Lung (tissue), 12 donors: ENCODE data around the gene RAI2. TPM values are rescaled to one million over a fixed set of nuclear protein-coding genes. Genes with fewer than 3 reads are reported as not detected.

Experiments used
- ATAC-seq: fragments of 200-7000 bp; cut with Tn5 transposase; one replicate; pipeline ENCODE4 v1.9.1; 2020; ENCODE audit warnings: moderate number of reproducible peaks; ENCODE audit not compliant: insufficient read depth, low FRiP score
- DNase-seq, 3 donors: peaks; one replicate each; pipeline ENCODE4 v3.0.0-alpha.2; 2013 to 2017
- H3K27ac ChIP-seq, 2 donors: one replicate each; pipeline ENCODE4 v1.5.1; 2013; ENCODE audit warnings: mild to moderate bottlenecking in 2 of 2, moderate library complexity in 2 of 2, control low read depth in 1 of 2, inconsistent platforms in 1 of 2, low read depth in 1 of 2, low read length in 1 of 2
- H3K27me3 ChIP-seq, 3 donors: one replicate each; pipeline ENCODE4 v1.5.1; 2013; ENCODE audit warnings: low read length in 2 of 3; ENCODE audit not compliant: control insufficient read depth in 3 of 3, insufficient read depth in 3 of 3
- H3K36me3 ChIP-seq, 4 donors: one replicate each; pipeline ENCODE4 v1.5.1; 2013; ENCODE audit warnings: low read length in 4 of 4, mild to moderate bottlenecking in 1 of 4, moderate library complexity in 1 of 4; ENCODE audit not compliant: control insufficient read depth in 4 of 4, insufficient read depth in 4 of 4
- H3K4me1 ChIP-seq, 5 donors: one replicate each; pipeline ENCODE4 v1.5.1; 2013; ENCODE audit warnings: low read length in 5 of 5, mild to moderate bottlenecking in 2 of 5, moderate library complexity in 1 of 5; ENCODE audit not compliant: control insufficient read depth in 5 of 5, insufficient read depth in 5 of 5
- H3K4me3 ChIP-seq: one replicate; pipeline ENCODE4 v1.5.1; 2013; ENCODE audit warnings: mild to moderate bottlenecking, control low read depth, moderate library complexity
- H3K9ac ChIP-seq, 2 donors: one replicate each; pipeline ENCODE4 v1.5.1; 2013; ENCODE audit warnings: low read length in 2 of 2, control low read depth in 1 of 2; ENCODE audit not compliant: insufficient read depth in 1 of 2
- H3K9me3 ChIP-seq, 4 donors: one replicate each; pipeline ENCODE4 v1.5.1; 2013; ENCODE audit warnings: low read length in 3 of 4, mild to moderate bottlenecking in 1 of 4, moderate library complexity in 1 of 4; ENCODE audit not compliant: control insufficient read depth in 4 of 4, insufficient read depth in 3 of 4
- WGBS, 2 donors: extraction: QIAGEN DNeasy Blood & Tissue Kit; methylation state at CpG; one replicate each; pipeline ENCODE4 v1.1.7; 2013; 5-methylcytosine and 5-hydroxymethylcytosine counted together
- polyA plus RNA-seq, 2 donors: library from polyadenylated mRNA; stranded (reverse); fragments of 200-250 nt; gene quantifications; one replicate each; pipeline ENCODE4 v1.2.1, GENCODE V29; 2013
- total RNA-seq, 2 donors: library from RNA; depleted of rRNA in 1 of 2; stranded (reverse); fragments of >200 nt in 1 of 2; gene quantifications; one replicate each; pipeline ENCODE4 v1.2.1, GENCODE V29; 2014 to 2021
- TF ChIP-seq, protein P1 (sequence below): IDR thresholded peaks from 2 replicates; pipeline ENCODE4 v1.5.1; 2012; ENCODE audit warnings: mild to moderate bottlenecking; ENCODE audit errors: control extremely low read depth, extremely low read depth
- donor health status: control.
- donor health status: control.
- donor health status: Bipolar disorder and iron deficiency.
- donor health status: healthy.
- donor health status: DM: yes; HTN: yes; CAD: no.

The RAI2 gene
- total and polyA plus RNA-seq, 4 donors = 11.5 to 19.9 (median 13.6) TPM

DNA sequence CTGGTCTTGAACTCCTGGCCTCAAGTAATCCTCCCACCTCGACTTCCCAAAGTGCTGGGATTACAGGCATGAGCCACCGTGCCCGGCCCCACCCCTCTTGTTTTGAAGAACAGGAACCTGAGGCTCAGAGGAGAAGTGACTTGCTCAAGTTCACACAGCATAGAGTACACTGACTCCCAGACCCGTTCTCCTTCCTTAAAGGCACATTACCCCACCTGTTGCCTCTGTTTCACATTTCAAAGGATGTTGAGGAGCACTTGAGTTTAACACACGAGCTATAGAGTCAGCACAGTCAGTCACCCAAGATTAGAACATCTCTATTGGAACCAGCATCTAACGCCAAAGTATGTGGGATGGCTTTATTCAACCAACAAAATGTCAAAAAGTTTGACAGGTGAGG lies 51.1 kb downstream of the RAI2 start:
- 53 to 62% methylated on average over 6 of the region's 6 CpGs for WGBS, 2 donors
- no peak overlapping the region for H3K27ac ChIP-seq
- H3K4me3 ChIP-seq = no peak overlapping the region
- no peaks in the 10 kb centered on the region for H3K36me3 ChIP-seq
- H3K4me1 ChIP-seq = peaks cover 0 to 8% (median 4%) of the 10 kb centered on the region in 5 donors
- ATAC-seq (no peak), DNase-seq (no peak)
- H3K9ac ChIP-seq = no peak overlapping the region
- TF ChIP-seq, protein P1, sequence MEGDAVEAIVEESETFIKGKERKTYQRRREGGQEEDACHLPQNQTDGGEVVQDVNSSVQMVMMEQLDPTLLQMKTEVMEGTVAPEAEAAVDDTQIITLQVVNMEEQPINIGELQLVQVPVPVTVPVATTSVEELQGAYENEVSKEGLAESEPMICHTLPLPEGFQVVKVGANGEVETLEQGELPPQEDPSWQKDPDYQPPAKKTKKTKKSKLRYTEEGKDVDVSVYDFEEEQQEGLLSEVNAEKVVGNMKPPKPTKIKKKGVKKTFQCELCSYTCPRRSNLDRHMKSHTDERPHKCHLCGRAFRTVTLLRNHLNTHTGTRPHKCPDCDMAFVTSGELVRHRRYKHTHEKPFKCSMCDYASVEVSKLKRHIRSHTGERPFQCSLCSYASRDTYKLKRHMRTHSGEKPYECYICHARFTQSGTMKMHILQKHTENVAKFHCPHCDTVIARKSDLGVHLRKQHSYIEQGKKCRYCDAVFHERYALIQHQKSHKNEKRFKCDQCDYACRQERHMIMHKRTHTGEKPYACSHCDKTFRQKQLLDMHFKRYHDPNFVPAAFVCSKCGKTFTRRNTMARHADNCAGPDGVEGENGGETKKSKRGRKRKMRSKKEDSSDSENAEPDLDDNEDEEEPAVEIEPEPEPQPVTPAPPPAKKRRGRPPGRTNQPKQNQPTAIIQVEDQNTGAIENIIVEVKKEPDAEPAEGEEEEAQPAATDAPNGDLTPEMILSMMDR = no peak
- H3K27me3 ChIP-seq = peaks cover 2 to 33% (median 30%) of the 10 kb centered on the region in 3 donors
- H3K9me3 ChIP-seq = peaks cover 0 to 2% (median 0%) of the 10 kb centered on the region in 4 donors

DNA sequence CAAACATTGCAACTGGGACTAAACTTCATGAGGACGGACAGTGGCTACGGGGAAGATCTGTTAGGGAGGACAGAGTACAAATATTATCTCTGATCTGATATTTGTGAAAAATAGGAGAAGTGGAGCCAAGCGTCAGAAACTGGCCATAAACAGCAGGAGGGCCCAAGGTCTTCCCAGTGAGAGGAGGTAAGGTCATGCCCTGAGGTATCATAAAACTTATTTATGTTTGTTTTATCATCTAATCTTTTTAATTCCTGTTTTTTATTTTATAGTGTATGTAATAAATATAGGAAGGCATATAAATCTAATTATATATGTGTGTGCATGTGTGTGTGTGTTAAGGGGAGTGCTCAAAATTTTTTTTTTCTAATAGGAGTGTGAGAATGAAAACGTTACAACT lies 51.8 kb downstream of the RAI2 start:
- DNase-seq = no peak
- no peak for ATAC-seq
- TF ChIP-seq, protein P1 = no peak
- no peak overlapping the region for H3K4me3 ChIP-seq
- H3K9me3 ChIP-seq = peaks cover 0 to 2% (median 0%) of the 10 kb centered on the region in 4 donors
- H3K9ac ChIP-seq = no peak overlapping the region
- H3K36me3 ChIP-seq = no peaks in the 10 kb centered on the region
- no peak overlapping the region for H3K27ac ChIP-seq
- WGBS, 2 donors = 69 to 81% methylated on average over 4 of the region's 4 CpGs
- peaks cover 2 to 32% (median 29%) of the 10 kb centered on the region in 3 donors for H3K27me3 ChIP-seq
- H3K4me1 ChIP-seq = peaks cover 0 to 7% (median 2%) of the 10 kb centered on the region in 5 donors

DNA sequence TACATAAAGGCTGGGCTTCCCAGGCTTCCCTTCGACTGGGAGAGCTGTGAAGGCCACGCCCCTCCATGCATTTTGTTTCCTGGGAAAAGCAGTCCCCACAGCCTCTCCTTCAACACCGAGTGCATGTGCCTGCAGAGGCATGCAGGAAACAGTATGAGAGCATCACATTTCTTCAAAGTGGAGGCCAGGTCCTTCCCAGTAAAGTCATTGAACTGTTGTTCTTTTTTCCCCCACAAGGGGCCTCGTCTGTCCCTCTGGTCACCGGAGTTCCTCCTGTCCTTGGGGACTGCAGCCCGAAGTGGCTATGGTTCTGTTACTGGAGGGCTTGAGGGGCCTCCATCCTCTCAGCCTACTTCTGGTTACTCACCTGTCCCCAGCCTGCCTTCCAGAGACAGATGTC lies 56.0 kb downstream of the RAI2 start:
- no peak for ATAC-seq
- WGBS, 2 donors = 52 to 72% methylated on average over 6 of the region's 6 CpGs
- DNase-seq = no peak
- Histone ChIP-seq H3K36me3 (peaks cover 0 to 2% (median under 1%) of the 10 kb centered on the region in 4 donors), H3K4me1 (no peaks in the 10 kb centered on the region), H3K9me3 (no peaks in the 10 kb centered on the region), H3K27ac (no peak overlapping the region), H3K4me3 (no peak overlapping the region), H3K27me3 (peaks cover 0 to 27% (median 8%) of the 10 kb centered on the region in 3 donors), H3K9ac (no peak overlapping the region)
- TF ChIP-seq, protein P1 = no peak

DNA sequence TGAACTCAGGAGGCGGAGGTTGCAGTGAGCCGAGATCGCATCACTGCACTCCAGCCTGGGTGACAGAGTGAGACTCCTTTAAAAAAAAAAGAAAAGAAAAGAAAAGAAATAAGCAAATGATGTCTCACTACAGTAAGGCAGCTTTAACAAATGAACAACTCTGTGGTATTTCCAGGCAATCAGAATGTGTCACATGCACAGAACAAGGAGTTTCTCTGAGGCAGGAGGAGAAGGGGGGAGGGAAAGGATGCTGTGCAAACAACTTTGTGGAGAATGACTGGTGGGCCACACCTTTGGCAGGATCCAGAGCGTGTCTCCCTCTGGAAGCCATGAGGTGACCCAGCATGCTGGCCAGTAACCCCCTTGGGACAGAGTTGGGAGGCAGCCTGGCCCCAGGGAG lies 57.6 kb downstream of the RAI2 start:
- no peak for DNase-seq
- Histone ChIP-seq H3K27ac (no peak overlapping the region), H3K9me3 (no peaks in the 10 kb centered on the region), H3K4me3 (no peak overlapping the region), H3K4me1 (no peaks in the 10 kb centered on the region), H3K27me3 (peaks cover 0 to 21% (median 7%) of the 10 kb centered on the region in 3 donors), H3K36me3 (peaks cover 0 to 2% (median under 1%) of the 10 kb centered on the region in 4 donors), H3K9ac (no peak overlapping the region)
- TF ChIP-seq, protein P1 = no peak
- 88 to 95% methylated on average over 4 of the region's 4 CpGs for WGBS, 2 donors
- ATAC-seq = no peak
